Measurements from ENCODE around the gene SOBP.

SOBP gene

GRCh38 chr6:107600121-107600520 lies 110.2 kb downstream of the SOBP start:
- Mint-ChIP-seq H3K36me3 (ENCODE audit: low read depth) (peaks cover 18% of the 10 kb centered on the region), H3K4me3 (no peak overlapping the region), H3K27me3 (ENCODE audit: low read depth, poor library complexity) (no peaks in the 10 kb centered on the region), H3K4me1 (peaks cover 64% of the 10 kb centered on the region), H3K9me3 (no peaks in the 10 kb centered on the region), H3K27ac (peak overlapping the region; percentile 40)
- peak; percentile 29 for DNase-seq
- TF ChIP-seq CTCF (IDR thresholded peaks at IDR 0.05), result no peak

- H3K27me3 Mint-ChIP-seq (ENCODE audit: low read depth, poor library complexity), result no peaks in the 10 kb centered on the region
These were observed 111.0 kb downstream of the SOBP start for GRCh38 chr6:107600936-107601335.

GRCh38 chr6:107601406-107601805 lies 111.5 kb downstream of the SOBP start:
- H3K4me1 Mint-ChIP-seq, result peaks cover 73% of the 10 kb centered on the region
- no peak for TF ChIP-seq CTCF (IDR thresholded peaks at IDR 0.05)
- H3K36me3 Mint-ChIP-seq (ENCODE audit: low read depth), result peaks cover 15% of the 10 kb centered on the region
- no peak overlapping the region for H3K4me3 Mint-ChIP-seq
- no peak overlapping the region for H3K27ac Mint-ChIP-seq
- H3K27me3 Mint-ChIP-seq (ENCODE audit: low read depth, poor library complexity), result no peaks in the 10 kb centered on the region
- H3K9me3 Mint-ChIP-seq, result no peaks in the 10 kb centered on the region
- no peak for DNase-seq

More at GRCh38 chr6:107600936-107601335, 111.0 kb downstream of the SOBP start:
- no peaks in the 10 kb centered on the region for H3K9me3 Mint-ChIP-seq
- H3K4me1 Mint-ChIP-seq, result peaks cover 71% of the 10 kb centered on the region
- no peak overlapping the region for H3K27ac Mint-ChIP-seq
- H3K36me3 Mint-ChIP-seq (ENCODE audit: low read depth), result peaks cover 18% of the 10 kb centered on the region
- peak; percentile 48 for DNase-seq
- no peak overlapping the region for H3K4me3 Mint-ChIP-seq
- TF ChIP-seq CTCF (IDR thresholded peaks at IDR 0.05), result no peak

- peaks cover 84% of the 10 kb centered on the region for H3K4me1 Mint-ChIP-seq
- peaks cover 8% of the 10 kb centered on the region for H3K36me3 Mint-ChIP-seq (ENCODE audit: low read depth)
- no peak for TF ChIP-seq CTCF (IDR thresholded peaks at IDR 0.05)
- H3K9me3 Mint-ChIP-seq, result no peaks in the 10 kb centered on the region
- H3K27ac Mint-ChIP-seq, result peak overlapping the region; percentile 33
- no peak overlapping the region for H3K4me3 Mint-ChIP-seq
- DNase-seq, result no peak
- no peaks in the 10 kb centered on the region for H3K27me3 Mint-ChIP-seq (ENCODE audit: low read depth, poor library complexity)
These were observed 112.5 kb downstream of the SOBP start for GRCh38 chr6:107602321-107603005.

- no peaks in the 10 kb centered on the region for H3K27me3 Mint-ChIP-seq (ENCODE audit: low read depth, poor library complexity)
- no peak overlapping the region for H3K4me3 Mint-ChIP-seq
- H3K27ac Mint-ChIP-seq, result peak overlapping the region; percentile 33
- no peak for DNase-seq
- peaks cover 87% of the 10 kb centered on the region for H3K4me1 Mint-ChIP-seq
- H3K36me3 Mint-ChIP-seq (ENCODE audit: low read depth), result peaks cover 10% of the 10 kb centered on the region
- H3K9me3 Mint-ChIP-seq, result no peaks in the 10 kb centered on the region
- no peak for TF ChIP-seq CTCF (IDR thresholded peaks at IDR 0.05)
These were observed 113.1 kb downstream of the SOBP start for GRCh38 chr6:107603006-107603370.

GRCh38 chr6:107604549-107604948 lies 114.6 kb downstream of the SOBP start:
- H3K27ac Mint-ChIP-seq, result no peak overlapping the region
- TF ChIP-seq CTCF (IDR thresholded peaks at IDR 0.05), result no peak
- H3K27me3 Mint-ChIP-seq (ENCODE audit: low read depth, poor library complexity), result no peaks in the 10 kb centered on the region
- peaks cover 21% of the 10 kb centered on the region for H3K36me3 Mint-ChIP-seq (ENCODE audit: low read depth)
- H3K9me3 Mint-ChIP-seq, result no peaks in the 10 kb centered on the region
- H3K4me3 Mint-ChIP-seq, result no peak overlapping the region
- no peak for DNase-seq
- peaks cover 92% of the 10 kb centered on the region for H3K4me1 Mint-ChIP-seq

All from nephron progenitor cell (in vitro differentiated cells).